GM21390 (cell line): ENCODE data around the gene HOXA9.

Experiments used
- ATAC-seq: cut with Tn5 transposase; IDR thresholded peaks from one replicate; pipeline ENCODE4 v1.9.1; 2021; ENCODE audit not compliant: unreplicated experiment

Gene HOXA9

DNA sequence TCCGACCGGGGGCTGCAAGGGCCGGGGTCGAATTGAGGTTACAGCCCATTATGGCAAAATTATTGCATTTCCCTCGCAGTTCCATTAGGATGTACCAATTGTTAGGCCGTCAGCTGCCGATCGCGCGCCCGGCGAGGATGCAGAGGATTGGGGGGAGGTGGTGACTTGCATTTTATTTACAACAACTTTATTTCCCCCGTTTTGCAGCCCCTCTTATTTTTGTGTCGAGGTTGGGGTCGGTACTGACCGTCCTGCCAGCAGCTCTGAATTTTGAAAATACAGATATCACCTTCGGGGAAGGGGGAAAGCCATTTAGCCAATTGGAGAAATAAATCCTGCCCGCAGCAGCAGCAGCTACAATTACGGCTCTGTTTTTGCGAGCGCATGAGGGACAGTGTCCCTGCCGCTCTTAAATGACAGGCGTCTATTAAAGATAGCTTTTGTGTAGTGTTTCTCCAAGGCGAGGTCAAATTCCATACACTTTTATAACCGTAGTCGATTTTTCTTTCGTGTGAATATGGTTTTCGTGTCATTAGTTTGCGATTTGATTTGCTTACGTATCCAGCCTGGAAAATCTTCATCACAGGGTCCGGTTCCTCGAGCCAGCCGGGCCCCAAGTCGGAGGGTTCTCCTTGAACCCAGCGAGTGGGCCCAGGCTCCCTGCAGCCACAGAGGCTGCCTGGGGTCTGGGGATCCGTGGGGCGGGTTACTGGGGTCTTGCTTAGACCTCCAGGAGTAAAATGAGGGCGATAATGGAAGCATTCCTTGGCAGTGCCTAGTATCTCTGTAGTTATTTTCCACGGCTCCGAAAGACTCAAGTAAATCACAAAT, 21.2 kb downstream of the HOXA9 start:
- ATAC-seq: no peak

DNA sequence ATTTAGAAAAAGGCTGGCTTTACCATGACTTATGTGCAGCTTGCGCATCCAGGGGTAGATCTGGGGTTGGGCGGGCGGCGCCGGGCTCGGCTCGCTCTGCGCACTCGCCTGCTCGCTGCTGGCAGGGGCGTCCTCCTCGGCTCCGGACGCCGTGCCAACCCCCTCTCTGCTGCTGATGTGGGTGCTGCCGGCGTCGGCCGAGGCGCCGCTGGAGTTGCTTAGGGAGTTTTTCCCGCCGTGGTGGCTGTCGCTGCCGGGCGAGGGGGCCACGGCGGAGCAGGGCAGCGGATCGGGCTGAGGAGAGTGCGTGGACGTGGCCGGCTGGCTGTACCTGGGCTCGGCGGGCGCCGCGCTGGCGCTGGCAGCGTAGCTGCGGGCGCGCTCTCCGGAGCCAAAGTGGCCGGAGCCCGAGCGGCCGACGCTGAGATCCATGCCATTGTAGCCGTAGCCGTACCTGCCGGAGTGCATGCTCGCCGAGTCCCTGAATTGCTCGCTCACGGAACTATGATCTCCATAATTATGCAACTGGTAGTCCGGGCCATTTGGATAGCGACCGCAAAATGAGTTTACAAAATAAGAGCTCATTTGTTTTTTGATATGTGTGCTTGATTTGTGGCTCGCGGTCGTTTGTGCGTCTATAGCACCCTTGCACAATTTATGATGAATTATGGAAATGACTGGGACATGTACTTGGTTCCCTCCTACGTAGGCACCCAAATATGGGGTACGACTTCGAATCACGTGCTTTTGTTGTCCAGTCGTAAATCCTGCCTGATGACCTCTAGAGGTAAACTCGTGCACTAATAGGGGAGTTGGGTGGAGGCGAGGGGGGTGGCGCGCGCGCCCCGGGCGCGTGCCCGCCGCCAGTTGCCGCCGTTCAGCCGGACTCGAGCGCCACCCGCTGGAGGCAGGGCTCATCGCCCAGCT, 22.1 kb downstream of the HOXA9 start, which contains the start of gene HOXA5:
Gene HOXA5, minus strand, starts transcription at position 659 of the 927 bp plus-strand sequence. Its CDS starts 74 bp downstream, at position 585.
- ATAC-seq: no peak

DNA sequence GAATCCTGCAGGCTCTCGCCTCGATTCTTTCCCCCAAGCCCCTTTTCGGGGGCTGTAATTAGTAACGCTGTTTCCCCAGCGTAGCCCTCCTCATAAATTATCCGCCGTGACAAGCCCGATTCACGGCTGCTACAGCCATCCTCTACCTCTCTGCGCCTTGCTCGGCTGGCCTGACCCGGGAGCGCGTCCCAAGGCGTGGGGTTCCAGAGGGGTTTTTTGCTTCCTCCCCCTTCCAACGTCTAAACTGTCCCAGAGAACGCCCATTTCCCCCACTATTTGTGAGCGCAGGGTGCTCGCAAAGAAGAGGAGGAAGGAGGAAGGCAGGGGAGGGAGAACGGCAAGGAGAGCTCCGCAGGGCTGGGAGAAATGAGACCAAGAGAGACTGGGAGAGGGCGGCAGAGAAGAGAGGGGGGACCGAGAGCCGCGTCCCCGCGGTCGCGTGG, 22.7 kb downstream of the HOXA9 start:
- no peak for ATAC-seq

DNA sequence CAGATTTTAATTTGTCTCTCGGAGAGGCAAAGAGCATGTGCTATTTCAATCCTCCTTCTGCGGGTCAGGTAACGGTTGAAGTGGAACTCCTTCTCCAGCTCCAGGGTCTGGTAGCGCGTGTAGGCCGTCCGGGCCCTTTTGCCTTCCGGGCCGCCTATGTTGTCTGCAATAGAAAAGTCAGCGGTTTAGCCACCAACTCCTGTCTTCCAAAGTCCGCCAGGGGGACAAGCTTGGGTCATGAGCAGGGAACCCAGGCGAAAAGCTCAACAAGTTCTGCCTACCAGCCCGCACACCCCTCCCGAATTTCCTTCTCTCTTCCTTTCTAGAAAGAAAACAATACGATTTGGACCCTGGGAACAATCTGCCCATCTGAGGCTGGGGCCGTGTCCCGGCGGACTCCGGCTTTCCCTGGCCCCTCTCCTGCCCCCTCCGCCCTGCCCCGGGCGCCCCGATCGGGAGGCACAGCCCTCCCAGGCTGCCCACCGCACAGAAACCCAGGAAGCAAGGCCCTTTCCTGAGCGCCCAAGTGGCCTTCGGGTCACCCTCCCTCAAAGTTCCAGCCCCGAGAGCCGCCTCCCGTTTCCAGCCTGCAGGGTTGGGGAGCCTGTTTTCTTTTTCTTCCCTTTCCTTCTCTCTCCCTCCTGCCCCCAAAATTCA, 23.3 kb downstream of the HOXA9 start:
- ATAC-seq: no peak

DNA sequence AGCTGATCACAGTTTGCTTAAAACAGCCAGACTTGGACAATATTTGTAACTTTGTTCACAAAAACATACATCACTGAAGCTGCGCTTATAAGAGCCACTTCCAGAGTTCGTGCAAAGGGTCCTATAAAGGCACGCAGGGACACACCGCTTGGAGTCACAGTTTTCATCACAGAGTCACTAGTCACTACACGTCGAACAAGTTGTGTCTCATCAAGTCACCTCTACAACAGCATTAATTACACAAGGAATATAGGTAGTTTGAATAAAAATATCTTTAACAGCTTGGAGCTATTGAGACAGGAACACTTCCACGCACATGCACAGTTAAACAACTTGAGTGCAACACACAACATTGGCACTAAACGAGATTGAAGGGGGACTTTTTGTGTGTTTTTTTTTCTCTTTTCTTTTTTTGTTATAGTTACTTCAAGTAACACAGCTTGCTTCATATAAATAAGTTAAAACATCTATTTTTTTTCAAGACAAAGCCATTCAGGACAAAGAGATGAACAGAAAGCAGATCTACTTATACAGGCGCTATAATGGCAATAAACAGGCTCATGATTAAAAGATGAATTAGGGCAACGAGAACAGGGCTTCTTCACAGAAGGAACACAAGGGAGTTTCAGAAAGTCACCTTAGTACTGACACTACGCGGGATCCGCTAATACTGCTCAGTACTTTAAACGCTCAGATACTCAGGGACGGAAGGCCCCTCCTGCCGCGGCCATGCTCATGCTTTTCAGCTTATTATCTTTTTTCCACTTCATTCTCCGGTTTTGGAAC, 24.0 kb downstream of the HOXA9 start:
- ATAC-seq: no peak

DNA sequence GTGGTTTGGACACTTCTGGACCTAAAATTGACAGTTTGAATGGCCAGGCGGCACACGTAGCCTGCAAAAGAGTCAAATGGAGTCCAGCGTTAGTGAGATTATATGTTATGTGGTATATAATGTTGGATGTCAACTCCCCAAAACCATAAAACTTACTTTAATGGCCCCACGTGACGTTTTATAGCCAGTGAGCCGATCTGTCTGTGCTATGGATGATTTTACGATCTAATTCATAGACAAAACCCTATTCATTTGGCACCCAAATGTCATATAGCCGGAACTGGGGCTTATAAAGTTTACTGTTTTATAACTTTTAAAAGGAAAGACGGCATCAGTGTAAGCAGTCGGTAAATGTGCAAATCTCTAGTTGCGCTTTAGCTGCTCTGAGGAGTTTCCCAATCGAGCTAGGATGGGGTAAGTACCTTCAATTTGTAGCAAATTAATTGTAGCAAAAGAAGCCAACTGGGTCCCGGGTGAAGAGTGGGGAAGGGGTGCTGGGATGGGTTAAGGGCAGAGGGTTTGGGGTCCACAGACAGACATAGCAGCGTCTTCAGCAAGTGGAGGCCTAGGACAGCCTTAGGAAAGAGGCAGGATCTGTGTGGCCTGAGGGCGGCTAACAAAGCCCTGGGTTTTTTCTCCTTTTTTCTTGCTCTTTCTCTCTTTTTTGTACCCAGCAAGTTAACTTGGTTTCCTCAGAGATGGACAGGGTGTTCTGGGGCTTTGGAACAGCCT, 25.0 kb downstream of the HOXA9 start:
- no peak for ATAC-seq

DNA sequence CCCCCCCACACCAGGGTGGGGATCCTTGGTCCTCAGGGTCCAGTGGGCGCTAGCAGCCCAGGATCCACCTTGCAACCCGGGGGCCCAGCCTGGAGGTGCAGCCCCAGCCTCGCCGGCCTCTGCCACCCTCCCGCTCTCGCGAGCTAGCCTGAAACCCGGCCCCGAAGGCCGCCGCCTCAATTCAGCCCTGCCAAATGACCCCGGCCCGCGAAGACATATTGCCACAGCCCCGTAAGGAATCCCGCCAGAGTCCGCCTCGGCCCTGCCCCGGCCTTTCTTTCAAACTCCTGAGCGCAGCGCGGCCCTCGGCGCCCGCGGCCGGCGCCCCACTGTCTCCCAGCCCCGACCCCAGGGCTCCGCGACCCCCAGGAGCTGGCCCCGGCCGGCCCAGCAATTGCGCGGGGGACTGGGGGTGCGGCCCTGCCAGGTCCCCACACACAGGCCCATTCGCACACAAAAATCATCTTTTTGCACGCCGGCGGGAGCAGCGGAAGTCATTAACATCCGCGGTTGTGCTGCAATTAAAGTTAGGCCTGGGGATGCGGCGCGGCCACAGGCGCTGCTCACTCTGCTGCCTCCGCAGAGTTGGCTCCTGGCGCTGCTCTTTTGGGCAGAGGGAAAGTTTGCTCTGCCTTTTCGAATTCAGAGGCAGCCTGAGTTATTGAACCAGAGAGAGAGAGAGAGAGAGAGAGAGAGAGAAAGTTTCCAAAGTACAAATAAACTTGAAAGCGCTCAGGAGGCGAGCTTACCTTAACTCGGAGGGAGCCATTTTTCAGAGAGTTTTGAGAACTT, 25.8 kb downstream of the HOXA9 start:
- no peak for ATAC-seq

DNA sequence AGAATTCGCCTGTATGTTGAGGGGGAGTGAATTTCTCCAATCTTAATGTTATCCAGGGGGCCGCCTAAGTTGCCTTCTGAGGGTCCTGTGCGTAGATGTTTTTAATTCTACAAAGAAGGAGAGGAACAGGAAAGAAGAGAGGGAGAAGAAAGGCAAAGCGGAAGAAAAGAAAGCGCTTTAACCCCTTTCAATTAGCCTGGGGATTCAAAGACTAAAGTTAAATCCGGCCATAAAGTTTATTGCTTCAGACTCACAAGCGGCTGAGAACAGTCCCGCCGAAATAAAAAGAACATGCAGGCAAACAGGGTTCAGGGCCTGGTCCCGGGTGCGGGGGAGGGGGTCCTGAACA, 26.4 kb downstream of the HOXA9 start:
- ATAC-seq: no peak

DNA sequence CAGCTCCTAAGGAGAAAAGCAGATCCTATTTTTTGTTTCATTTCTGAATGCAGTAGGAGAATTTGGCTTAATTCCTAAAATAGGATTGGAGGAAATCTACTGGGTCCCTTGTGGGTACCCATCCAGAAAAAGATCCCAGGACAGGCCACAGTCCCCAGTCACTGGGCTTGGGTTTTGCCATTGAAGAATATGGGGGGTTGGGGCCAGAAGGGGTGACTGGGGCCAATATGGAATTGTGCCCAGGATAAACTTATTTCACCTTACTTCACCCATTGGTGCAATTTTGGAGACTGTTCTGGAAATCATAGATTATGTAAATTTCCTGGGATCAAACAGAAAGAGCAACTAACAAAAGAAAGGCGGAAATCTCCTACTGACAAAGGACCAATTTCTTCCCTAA, 26.9 kb downstream of the HOXA9 start:
- ATAC-seq: no peak

DNA sequence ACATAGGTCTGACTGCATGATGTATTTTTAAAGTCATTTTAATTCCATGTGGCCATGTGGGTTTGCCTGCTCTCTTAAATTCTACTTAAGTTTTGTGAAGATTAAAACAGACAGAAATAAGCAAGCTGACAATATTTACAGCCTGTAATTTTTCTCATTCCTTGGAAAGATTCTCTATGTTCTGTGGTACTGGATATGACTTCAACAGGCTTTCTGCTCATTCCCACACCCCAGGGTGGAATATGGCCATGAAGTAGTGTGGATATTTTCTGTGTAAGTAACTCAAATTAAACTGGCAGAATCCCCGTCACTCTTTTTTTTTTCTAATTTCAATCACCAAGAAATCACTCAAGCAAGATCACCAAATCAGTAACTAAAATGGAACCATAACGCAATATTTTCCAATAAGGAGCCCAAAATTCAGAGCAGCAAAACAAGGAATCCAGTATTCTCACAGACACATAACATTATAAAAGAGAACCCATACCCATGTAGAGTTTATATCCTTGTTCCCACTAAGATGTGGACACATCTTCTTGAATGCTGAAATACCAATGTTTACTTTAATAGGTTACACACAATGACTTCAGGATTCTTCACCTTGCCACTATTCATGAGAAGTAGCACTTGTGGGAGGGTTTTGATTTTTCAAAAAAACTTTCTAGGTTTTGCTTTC, 27.6 kb downstream of the HOXA9 start:
- ATAC-seq: no peak

DNA sequence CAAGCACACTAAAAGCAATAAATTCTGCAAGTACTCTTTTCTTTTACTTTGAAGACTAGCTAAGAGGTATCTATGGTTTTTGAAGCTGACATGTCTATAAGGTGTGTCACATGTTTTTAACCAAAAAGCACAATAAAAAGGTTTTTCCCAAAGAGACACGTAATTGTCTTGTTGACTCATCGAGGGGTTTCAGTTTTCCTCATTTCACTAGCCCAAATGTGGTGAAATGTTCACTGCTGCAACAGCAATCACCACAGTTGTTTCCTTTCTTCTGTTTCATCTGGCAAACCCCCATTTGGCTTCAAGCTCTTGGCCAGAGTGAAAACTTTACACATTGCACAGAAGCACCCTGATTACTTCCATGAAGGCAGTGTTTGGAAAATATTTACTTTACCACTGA, 30.9 kb downstream of the HOXA9 start:
- no peak for ATAC-seq

DNA sequence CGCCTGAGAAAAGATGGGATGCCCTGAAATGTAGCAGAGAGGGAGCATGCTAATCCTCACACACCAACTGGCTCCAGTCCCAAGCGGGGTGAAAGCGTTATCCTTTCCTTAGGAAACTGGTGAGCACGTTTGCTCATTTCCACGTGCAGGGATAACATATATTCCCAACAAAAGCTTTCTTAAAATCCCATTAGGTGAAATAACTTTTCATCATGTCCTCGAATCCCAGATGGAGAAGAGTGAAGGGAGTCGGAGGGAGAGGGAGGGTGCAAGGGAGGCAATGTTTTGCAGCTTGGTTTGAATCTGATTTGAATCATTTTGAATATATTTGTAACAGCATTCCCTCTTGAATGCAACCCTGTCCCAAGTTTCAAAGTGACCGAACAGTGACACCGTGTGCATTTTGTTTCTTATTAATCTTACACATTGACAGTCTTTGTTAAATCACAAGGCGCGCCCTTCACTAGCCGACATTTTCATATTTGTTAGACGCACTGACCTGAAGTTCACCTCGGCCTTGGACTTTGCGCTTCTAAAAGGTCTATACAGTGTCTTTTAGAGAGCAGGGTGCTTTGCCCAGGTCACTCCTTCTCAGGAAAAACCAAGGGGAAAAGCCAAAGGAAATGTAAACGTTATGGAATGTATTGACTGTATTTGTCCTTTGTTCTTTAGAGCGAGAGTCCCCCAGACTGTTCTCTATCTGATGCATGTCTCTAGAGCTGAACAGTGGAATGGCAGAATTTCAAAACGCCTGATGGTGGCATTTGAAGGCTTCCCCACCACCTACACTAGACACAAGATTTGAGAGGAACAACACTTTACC, 31.7 kb downstream of the HOXA9 start:
- no peak for ATAC-seq

DNA sequence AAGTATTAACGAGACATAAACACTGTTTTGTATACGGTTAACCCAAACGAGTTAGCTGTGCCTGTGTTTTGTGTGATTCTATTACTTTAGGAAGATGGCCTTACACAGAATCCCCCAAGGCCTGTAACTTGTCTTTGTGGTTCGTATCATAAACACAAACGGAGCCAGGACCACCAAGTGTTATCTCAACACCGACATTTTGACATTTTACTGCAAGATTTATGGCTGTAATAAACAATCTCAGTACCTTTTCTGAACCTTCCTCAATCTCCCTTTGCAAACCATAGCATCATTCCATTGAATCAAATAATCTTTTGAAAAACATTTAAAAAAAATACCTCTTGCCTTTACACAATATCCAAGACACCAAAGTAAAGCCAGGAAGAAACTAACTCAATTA, 32.4 kb downstream of the HOXA9 start:
- no peak for ATAC-seq

DNA sequence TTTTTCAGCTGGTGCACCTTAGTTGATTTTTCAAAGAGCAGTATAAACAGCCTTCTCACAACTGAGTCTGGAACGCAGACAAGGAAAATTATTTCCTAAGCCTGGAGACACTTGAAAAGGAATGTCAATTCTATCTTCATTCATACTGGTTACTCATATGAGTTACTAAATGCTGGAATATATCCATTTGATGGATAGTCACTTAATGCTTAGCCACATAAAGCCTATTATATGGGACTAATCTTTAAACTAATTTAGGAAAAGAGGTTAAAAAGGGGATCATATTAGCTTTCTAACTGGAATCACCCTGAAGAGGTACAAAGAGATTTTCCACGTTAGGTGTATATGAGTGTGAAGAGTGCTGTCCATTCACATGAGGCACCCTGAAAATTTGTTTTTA, 33.1 kb downstream of the HOXA9 start:
- ATAC-seq: no peak

DNA sequence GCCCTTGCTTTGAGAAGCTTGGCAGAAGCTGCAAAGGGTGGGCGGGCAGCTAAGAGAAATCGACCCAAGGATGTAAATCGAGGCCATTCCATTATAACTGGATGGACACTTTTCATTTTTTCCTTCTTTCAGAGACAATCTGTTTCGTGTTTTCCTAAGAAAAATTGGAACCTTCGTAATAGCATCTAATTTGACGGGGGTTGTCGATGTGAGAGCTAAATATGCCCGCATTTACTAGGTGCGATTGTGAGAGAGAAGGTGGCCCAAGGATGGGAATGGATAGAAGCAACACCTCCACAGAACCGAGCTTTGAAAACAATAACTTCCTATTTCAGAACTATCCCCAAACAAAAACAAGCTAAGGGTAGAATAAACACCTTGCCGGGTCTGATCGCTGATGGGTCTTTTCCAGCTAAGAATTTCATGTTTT, 33.9 kb downstream of the HOXA9 start:
- ATAC-seq: no peak

DNA sequence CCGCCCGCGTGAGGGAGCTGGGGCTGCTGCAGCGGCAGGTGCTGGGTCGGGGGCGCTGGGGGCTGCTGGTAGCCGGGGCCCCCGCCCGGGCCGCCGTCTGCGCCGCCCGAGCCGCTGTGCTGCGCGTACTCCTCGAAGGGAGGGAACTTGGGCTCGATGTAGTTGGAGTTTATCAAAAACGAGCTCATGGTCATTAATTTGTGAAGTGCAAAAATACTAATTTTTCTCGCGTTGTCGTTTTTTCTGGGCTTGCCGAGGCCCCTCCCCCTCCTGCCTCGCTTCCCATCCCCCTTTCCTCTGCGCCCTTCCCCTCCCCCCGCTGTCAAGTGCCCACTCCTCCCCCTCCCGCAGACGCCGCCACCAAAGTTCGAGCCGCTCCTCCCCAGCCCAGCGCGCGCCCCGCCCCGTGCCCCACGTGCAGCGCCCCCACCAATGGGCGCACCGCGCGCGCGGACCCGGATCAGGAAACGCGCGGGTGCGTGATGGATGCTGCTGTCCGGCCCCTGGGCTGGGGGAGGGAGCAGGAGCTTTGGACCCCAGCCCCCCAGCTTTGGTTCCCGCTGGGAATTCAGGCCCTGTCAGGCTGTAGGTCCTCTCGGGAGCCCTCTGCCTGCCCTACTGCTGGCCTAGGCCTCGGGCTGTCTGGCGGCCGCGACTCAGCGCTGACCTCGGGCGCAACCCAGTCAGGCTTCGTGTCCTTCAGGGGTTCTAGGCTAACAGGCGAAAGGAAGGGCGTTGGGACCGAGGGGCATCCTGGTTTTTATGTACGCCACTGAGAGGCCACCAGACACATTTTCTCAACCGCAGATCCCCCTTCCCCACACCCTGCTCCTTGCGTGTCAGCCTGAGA, 34.6 kb downstream of the HOXA9 start, which contains the start of gene HOXA4:
Gene HOXA4, minus strand, starts transcription at position 218 of the 850 bp plus-strand sequence. Its CDS starts 24 bp downstream, at position 194.
- ATAC-seq: no peak
